ENCODE data around the gene ETFA. TPM values are rescaled to one million over a fixed set of nuclear protein-coding genes. Genes with fewer than 3 reads are reported as not detected.

ETFA gene
- total and polyA plus RNA-seq, 4 experiments from 2014 or later: 47.7 to 106 (median 76.5) TPM

DNA sequence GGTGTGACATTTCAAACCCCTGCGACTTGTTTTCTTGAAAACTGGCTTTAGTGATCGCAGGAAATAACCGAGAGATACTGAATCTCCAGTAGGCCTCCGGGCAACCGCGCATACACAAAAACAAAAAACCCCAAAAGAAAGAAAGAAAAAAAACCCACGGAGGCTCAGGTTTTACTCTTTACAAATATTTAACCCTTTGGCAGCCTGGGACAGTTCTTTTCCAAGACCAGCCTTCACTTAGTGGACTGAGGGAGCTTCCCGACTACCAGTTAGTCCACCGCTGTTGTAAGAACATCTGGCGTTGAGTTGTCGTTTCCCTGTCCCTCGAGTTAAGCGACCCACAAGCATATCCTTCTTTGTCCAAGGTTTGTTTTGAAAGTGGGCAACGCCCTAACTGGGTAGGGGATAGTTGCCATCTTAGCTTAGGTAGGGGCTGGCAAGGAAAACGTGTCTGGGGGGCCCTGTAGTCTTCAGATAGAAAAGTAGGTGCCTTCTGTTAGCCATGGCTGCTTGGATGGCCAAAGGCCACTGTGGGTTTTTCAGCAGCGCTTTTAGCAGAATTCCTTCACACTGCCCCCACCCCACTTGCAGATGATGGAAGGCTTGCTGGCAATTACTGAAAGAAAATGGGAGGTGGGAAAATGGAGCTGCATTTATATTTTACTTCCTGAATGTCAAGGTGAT is 32.2 kb upstream of the ETFA start:
- Histone ChIP-seq H3K27ac (ENCODE audit: low read depth, low read length) (no peak overlapping the region), H3K9me3 (ENCODE audit: control insufficient read depth in 1 of 2, low read length in 2 of 2) (no peaks in the 10 kb centered on the region), H3K4me3 (ENCODE audit: low read length in 2 of 2) (no peak overlapping the region), H3K36me3 (ENCODE audit: insufficient read depth, low read length) (no peaks in the 10 kb centered on the region), H3K4me1 (ENCODE audit: insufficient read depth, low read length) (peaks cover 66% of the 10 kb centered on the region), H3K27me3 (ENCODE audit: insufficient read depth, low read length) (peaks cover 73% of the 10 kb centered on the region)
- CTCF ChIA-PET (ENCODE audit: partially characterized antibody): no interaction called here
- peaks cover 64 to 65% of the 10 kb centered on the region in 2 donors for H3K27me3 Mint-ChIP-seq
- intact Hi-C loops (cut with micrococcal nuclease): no loop called here
- peaks cover 29 to 61% (median 38%) of the 10 kb centered on the region in 4 donors for H3K4me1 Mint-ChIP-seq
- peak in 1 of 5 donors; percentile 11 for DNase-seq
- POLR2A ChIA-PET (ENCODE audit: partially characterized antibody): interaction anchor here (1.0 kb wide), 1 partner anchor 588 kb away, joined by 3 read pairs; the partner anchor contains the start of gene RCN2
- peaks cover 7 to 14% of the 10 kb centered on the region in 2 donors for H3K36me3 Mint-ChIP-seq
- H3K4me3 Mint-ChIP-seq: peak overlapping the region in 5 of 8 donors; percentile 12 to 46 (median 35)
- peaks cover 0 to 16% (median 4%) of the 10 kb centered on the region in 8 donors for H3K9me3 Mint-ChIP-seq
- H3K27ac Mint-ChIP-seq: no peak overlapping the region

- Mint-ChIP-seq H3K4me3 (peak overlapping the region in 7 of 8 donors; percentile 70 to 94 (median 79)), H3K4me1 (peaks cover 31 to 60% (median 40%) of the 10 kb centered on the region in 4 donors), H3K27ac (peak overlapping the region in 1 of 7 donors; percentile 75), H3K9me3 (peaks cover 0 to 15% (median 3%) of the 10 kb centered on the region in 8 donors), H3K36me3 (peaks cover 2 to 5% of the 10 kb centered on the region in 2 donors), H3K27me3 (peaks cover 58 to 60% of the 10 kb centered on the region in 2 donors)
- Histone ChIP-seq H3K27ac (ENCODE audit: low read depth, low read length) (no peak overlapping the region), H3K27me3 (ENCODE audit: insufficient read depth, low read length) (peaks cover 71% of the 10 kb centered on the region), H3K9me3 (ENCODE audit: control insufficient read depth in 1 of 2, low read length in 2 of 2) (no peaks in the 10 kb centered on the region), H3K36me3 (ENCODE audit: insufficient read depth, low read length) (no peaks in the 10 kb centered on the region), H3K4me3 (ENCODE audit: low read length in 2 of 2) (no peak overlapping the region), H3K4me1 (ENCODE audit: insufficient read depth, low read length) (peaks cover 75% of the 10 kb centered on the region)
- POLR2A ChIA-PET (ENCODE audit: partially characterized antibody): interaction anchor here (1.0 kb wide), 1 partner anchor 589 kb away, joined by 3 read pairs; the partner anchor contains the start of gene RCN2
- CTCF ChIA-PET (ENCODE audit: partially characterized antibody): interaction anchor here (1.1 kb wide), 1 partner anchor 57 kb away, joined by 3 read pairs; no protein-coding TSS in a partner anchor
- DNase-seq: peak in 1 of 5 donors; percentile 24
- intact Hi-C loops (cut with micrococcal nuclease): no loop called here
Observed at GRCh38 chr15:76342382-76343201, 31.3 kb upstream of the ETFA start.

DNA sequence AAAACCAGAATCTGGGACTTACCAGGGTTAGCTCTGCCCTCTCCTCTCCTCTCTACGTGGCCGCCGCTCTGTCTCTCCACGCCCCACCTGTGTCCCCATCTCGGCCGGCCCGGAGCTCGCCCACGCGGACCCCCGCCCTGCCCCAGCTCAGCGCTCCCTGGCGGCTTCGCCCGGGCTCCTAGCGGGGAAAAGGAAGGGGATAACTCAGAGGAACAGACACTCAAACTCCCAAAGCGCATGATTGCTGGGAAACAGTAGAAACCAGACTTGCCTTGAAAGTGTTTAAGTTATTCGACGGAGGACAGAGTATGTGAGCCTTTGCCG is 30.8 kb upstream of the ETFA start:
- H3K9me3 ChIP-seq (ENCODE audit: control insufficient read depth in 1 of 2, low read length in 2 of 2): no peaks in the 10 kb centered on the region
- H3K27me3 ChIP-seq (ENCODE audit: insufficient read depth, low read length): peaks cover 72% of the 10 kb centered on the region
- peak in 1 of 5 donors; percentile 25 for DNase-seq
- peak overlapping the region in 7 of 8 donors; percentile 70 to 94 (median 79) for H3K4me3 Mint-ChIP-seq
- H3K36me3 ChIP-seq (ENCODE audit: insufficient read depth, low read length): no peaks in the 10 kb centered on the region
- H3K9me3 Mint-ChIP-seq: peaks cover 0 to 19% (median 3%) of the 10 kb centered on the region in 8 donors
- ChIA-PET CTCF (ENCODE audit: partially characterized antibody) (interaction anchor here (1.1 kb wide), 1 partner anchor 56 kb away, joined by 3 read pairs; no protein-coding TSS in a partner anchor), POLR2A (ENCODE audit: partially characterized antibody) (no interaction called here)
- H3K4me1 Mint-ChIP-seq: peaks cover 36 to 65% (median 46%) of the 10 kb centered on the region in 4 donors
- peak overlapping the region in 2 of 7 donors; percentile 15 to 75 for H3K27ac Mint-ChIP-seq
- peaks cover 61 to 63% of the 10 kb centered on the region in 2 donors for H3K27me3 Mint-ChIP-seq
- H3K4me1 ChIP-seq (ENCODE audit: insufficient read depth, low read length): peaks cover 80% of the 10 kb centered on the region
- no peak overlapping the region for H3K27ac ChIP-seq (ENCODE audit: low read depth, low read length)
- H3K4me3 ChIP-seq (ENCODE audit: low read length in 2 of 2): no peak overlapping the region
- intact Hi-C loops (cut with micrococcal nuclease): no loop called here
- peaks cover 2 to 5% of the 10 kb centered on the region in 2 donors for H3K36me3 Mint-ChIP-seq

GRCh38 chr15:76341366-76342057 is 30.2 kb upstream of the ETFA start:
- ChIA-PET POLR2A (ENCODE audit: partially characterized antibody) (no interaction called here), CTCF (ENCODE audit: partially characterized antibody) (interaction anchor here (1.1 kb wide), 1 partner anchor 56 kb away, joined by 3 read pairs; no protein-coding TSS in a partner anchor)
- Histone ChIP-seq H3K27ac (ENCODE audit: low read depth, low read length) (no peak overlapping the region), H3K27me3 (ENCODE audit: insufficient read depth, low read length) (peaks cover 70% of the 10 kb centered on the region), H3K4me1 (ENCODE audit: insufficient read depth, low read length) (peaks cover 80% of the 10 kb centered on the region), H3K36me3 (ENCODE audit: insufficient read depth, low read length) (no peaks in the 10 kb centered on the region), H3K4me3 (ENCODE audit: low read length in 2 of 2) (peak overlapping the region in 1 of 2 donors; percentile 56), H3K9me3 (ENCODE audit: control insufficient read depth in 1 of 2, low read length in 2 of 2) (no peaks in the 10 kb centered on the region)
- peak overlapping the region in 2 of 7 donors; percentile 15 to 75 for H3K27ac Mint-ChIP-seq
- H3K4me1 Mint-ChIP-seq: peaks cover 39 to 70% (median 50%) of the 10 kb centered on the region in 4 donors
- H3K27me3 Mint-ChIP-seq: peaks cover 66 to 67% of the 10 kb centered on the region in 2 donors
- H3K9me3 Mint-ChIP-seq: peaks cover 0 to 23% (median 5%) of the 10 kb centered on the region in 8 donors
- DNase-seq: peak in 1 of 5 donors; percentile 28
- H3K4me3 Mint-ChIP-seq: peak overlapping the region; percentile 52 to 94 (median 82)
- intact Hi-C loops (cut with micrococcal nuclease): no loop called here
- H3K36me3 Mint-ChIP-seq: peaks cover 2 to 5% of the 10 kb centered on the region in 2 donors

GRCh38 chr15:76340803-76341365 is 29.6 kb upstream of the ETFA start:
- H3K4me3 ChIP-seq (ENCODE audit: low read length in 2 of 2): peak overlapping the region in 1 of 2 donors; percentile 56
- H3K4me1 Mint-ChIP-seq: peaks cover 42 to 77% (median 53%) of the 10 kb centered on the region in 4 donors

GRCh38 chr15:76340198-76340802 is 29.0 kb upstream of the ETFA start:
- H3K4me1 Mint-ChIP-seq: peaks cover 43 to 77% (median 55%) of the 10 kb centered on the region in 4 donors

More at GRCh38 chr15:76340803-76341365, 29.6 kb upstream of the ETFA start:
- H3K4me3 Mint-ChIP-seq: peak overlapping the region; percentile 76 to 94 (median 84)
- peak overlapping the region in 1 of 7 donors; percentile 70 for H3K27ac Mint-ChIP-seq
- ChIA-PET POLR2A (ENCODE audit: partially characterized antibody) (no interaction called here), CTCF (ENCODE audit: partially characterized antibody) (no interaction called here)
- DNase-seq: peak in 4 of 5 donors; percentile 41 to 58 (median 48)
- Histone ChIP-seq H3K9me3 (ENCODE audit: control insufficient read depth in 1 of 2, low read length in 2 of 2) (no peaks in the 10 kb centered on the region), H3K27me3 (ENCODE audit: insufficient read depth, low read length) (peaks cover 70% of the 10 kb centered on the region), H3K36me3 (ENCODE audit: insufficient read depth, low read length) (no peaks in the 10 kb centered on the region), H3K27ac (ENCODE audit: low read depth, low read length) (no peak overlapping the region), H3K4me1 (ENCODE audit: insufficient read depth, low read length) (peaks cover 80% of the 10 kb centered on the region)
- H3K9me3 Mint-ChIP-seq: peaks cover 0 to 23% (median 5%) of the 10 kb centered on the region in 8 donors
- peaks cover 2 to 5% of the 10 kb centered on the region in 2 donors for H3K36me3 Mint-ChIP-seq
- intact Hi-C loops (cut with micrococcal nuclease): no loop called here
- peaks cover 67 to 68% of the 10 kb centered on the region in 2 donors for H3K27me3 Mint-ChIP-seq

More at GRCh38 chr15:76340198-76340802, 29.0 kb upstream of the ETFA start:
- peak overlapping the region in 3 of 7 donors; percentile 37 to 80 (median 70) for H3K27ac Mint-ChIP-seq
- H3K27me3 Mint-ChIP-seq: peaks cover 69% of the 10 kb centered on the region in 2 donors
- Histone ChIP-seq H3K9me3 (ENCODE audit: control insufficient read depth in 1 of 2, low read length in 2 of 2) (no peaks in the 10 kb centered on the region), H3K27ac (ENCODE audit: low read depth, low read length) (no peak overlapping the region), H3K36me3 (ENCODE audit: insufficient read depth, low read length) (no peaks in the 10 kb centered on the region), H3K27me3 (ENCODE audit: insufficient read depth, low read length) (peaks cover 70% of the 10 kb centered on the region), H3K4me1 (ENCODE audit: insufficient read depth, low read length) (peaks cover 81% of the 10 kb centered on the region), H3K4me3 (ENCODE audit: low read length in 2 of 2) (peak overlapping the region; percentile 11 to 56)
- intact Hi-C loops (cut with micrococcal nuclease): no loop called here
- H3K9me3 Mint-ChIP-seq: peaks cover 0 to 20% (median 4%) of the 10 kb centered on the region in 8 donors
- POLR2A ChIA-PET (ENCODE audit: partially characterized antibody): no interaction called here
- H3K36me3 Mint-ChIP-seq: peaks cover 1 to 2% of the 10 kb centered on the region in 2 donors
- CTCF ChIA-PET (ENCODE audit: partially characterized antibody): interaction anchor here (0.6 kb wide), 1 partner anchor 25 kb away, joined by 3 read pairs; no protein-coding TSS in a partner anchor
- DNase-seq: peak in 2 of 5 donors; percentile 34 to 38
- H3K4me3 Mint-ChIP-seq: peak overlapping the region; percentile 76 to 94 (median 84)

All from CD4-positive, alpha-beta memory T cell (primary cell).